Stimulated activated memory B cell treated with anti-CD40 and anti-IgM and Interleukin-4, amounts not matched to agents 10 μg/mL and 1 μg/mL and 100 μg/mL, for 72 hours (primary cell): ENCODE results near the gene PRPH2.
"Not testable (repeated sequence)": the region's sequence is repeated elsewhere in the genome, so short reads cannot be mapped to it uniquely, and the experiment has no call there.

ENCODE experiments used
- ATAC-seq: fragments of 150-1000 bp; cut with Tn5 transposase; 2 replicates; pipeline ENCODE4 v1.10.0; 2021
- H3K27ac Mint-ChIP-seq: one replicate; pipeline ENCODE4 v1.8.0; 2022; ENCODE audit warnings: mild to moderate bottlenecking, mixed read lengths
- H3K27me3 Mint-ChIP-seq: one replicate; pipeline ENCODE4 v1.8.0; 2022; ENCODE audit warnings: mixed read lengths
- H3K36me3 Mint-ChIP-seq: one replicate; pipeline ENCODE4 v1.8.0; 2022; ENCODE audit warnings: mixed read lengths
- H3K4me1 Mint-ChIP-seq: one replicate; pipeline ENCODE4 v1.8.0; 2022; ENCODE audit warnings: mixed read lengths
- H3K4me3 Mint-ChIP-seq: one replicate; pipeline ENCODE4 v1.8.0; 2022; ENCODE audit warnings: mild to moderate bottlenecking, moderate library complexity, mixed read lengths
- H3K9me3 Mint-ChIP-seq: one replicate; pipeline ENCODE4 v1.8.0; 2022; ENCODE audit warnings: mixed read lengths

PRPH2 gene

DNA sequence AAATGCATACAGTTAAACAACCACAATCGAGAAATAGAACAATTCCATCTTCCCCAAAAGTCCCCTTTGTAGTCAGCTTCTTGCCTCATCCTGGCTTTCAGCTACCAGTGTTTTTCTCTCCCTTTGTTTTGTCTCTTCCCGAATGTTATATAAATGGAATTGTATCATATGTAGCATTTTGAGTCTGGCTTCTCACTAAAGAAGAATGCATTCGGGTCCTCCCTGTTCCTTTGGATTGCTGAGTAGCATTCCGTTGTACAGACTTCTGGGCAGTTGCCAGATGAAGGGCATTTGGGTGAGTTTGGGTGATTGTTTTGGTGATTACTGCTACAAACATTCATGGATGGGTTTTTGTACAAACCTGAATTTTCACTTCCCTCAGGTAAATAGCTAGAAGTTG lies 27.8 kb downstream of the PRPH2 start:
- H3K9me3 Mint-ChIP-seq = no peaks in the 10 kb centered on the region
- peak overlapping the region; percentile 75 for H3K27ac Mint-ChIP-seq
- H3K27me3 Mint-ChIP-seq = no peaks in the 10 kb centered on the region
- H3K4me3 Mint-ChIP-seq = no peak overlapping the region
- H3K4me1 Mint-ChIP-seq = peaks cover 22% of the 10 kb centered on the region
- peaks cover 29% of the 10 kb centered on the region for H3K36me3 Mint-ChIP-seq
- no peak for ATAC-seq

DNA sequence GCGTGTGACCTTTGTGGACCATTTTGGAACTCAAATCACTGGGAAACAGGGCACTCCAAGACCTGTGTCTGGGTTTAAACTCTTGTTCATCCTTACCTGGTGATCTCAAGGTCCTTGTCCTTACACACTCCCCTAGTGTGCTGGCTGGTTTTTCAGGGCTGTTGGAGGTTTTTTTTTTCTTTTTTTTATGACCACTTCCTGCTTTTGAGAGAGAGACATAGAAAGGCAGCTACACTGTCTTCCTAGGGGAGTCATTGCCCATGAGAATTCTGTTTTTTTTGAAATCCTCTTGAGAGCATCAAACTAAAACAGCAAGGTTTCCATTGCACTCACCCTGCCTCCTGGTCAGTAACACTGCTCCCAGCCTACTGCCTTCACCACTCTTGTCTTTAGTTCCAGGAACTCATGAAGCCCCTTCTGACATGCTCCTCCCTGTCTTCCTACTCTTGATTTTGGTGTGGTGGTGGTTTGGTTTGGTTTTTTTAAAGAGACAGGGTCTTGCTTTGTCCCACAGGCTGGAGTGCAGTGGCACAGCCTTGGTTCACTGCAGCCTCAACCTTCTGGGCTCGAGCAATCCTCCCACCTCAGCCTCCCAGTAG lies 28.6 kb downstream of the PRPH2 start:
- Mint-ChIP-seq H3K4me3 (no peak overlapping the region), H3K27ac (peak overlapping the region; percentile 75), H3K4me1 (peaks cover 22% of the 10 kb centered on the region), H3K36me3 (peaks cover 35% of the 10 kb centered on the region), H3K9me3 (no peaks in the 10 kb centered on the region), H3K27me3 (no peaks in the 10 kb centered on the region)
- peak; percentile 75 for ATAC-seq

DNA sequence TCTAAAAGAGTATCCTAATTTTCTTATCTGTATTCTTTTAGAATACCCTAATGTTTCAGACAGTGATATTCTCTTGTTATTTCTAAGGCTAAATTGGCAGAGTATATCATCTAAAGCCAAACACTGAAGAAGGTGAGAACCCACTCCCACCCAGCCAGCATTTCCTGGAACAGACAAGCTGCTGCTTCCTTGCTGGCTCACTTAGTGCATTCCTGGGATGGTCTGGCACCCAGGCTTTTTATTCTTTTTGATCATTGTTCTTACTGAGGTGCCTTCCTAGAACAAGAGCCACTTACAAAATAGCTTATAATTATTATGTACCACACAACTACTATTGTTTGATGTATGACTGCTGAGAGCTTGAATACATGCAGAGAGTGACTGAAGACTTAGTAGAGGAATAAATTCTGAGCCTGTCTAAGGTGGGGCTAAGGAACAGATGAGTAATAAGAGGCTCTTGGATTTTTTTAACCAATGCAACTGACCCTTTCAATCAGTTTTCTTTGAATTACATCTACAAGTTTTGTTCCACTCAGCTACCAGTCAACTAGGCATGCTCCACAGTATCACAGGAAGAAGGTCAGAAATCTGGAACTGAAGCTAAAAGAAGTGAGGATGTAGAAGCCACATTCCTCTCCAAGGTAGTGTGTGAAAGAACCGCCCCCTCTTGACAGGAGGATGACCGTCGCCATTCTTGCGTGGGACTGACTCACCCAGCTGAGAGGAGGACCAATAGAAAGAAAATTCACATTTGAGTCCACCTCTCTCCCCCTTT lies 30.1 kb downstream of the PRPH2 start:
- Mint-ChIP-seq H3K36me3 (peaks cover 50% of the 10 kb centered on the region), H3K27me3 (no peaks in the 10 kb centered on the region), H3K4me3 (no peak overlapping the region), H3K9me3 (no peaks in the 10 kb centered on the region), H3K4me1 (peaks cover 22% of the 10 kb centered on the region), H3K27ac (no peak overlapping the region)
- no peak for ATAC-seq

DNA sequence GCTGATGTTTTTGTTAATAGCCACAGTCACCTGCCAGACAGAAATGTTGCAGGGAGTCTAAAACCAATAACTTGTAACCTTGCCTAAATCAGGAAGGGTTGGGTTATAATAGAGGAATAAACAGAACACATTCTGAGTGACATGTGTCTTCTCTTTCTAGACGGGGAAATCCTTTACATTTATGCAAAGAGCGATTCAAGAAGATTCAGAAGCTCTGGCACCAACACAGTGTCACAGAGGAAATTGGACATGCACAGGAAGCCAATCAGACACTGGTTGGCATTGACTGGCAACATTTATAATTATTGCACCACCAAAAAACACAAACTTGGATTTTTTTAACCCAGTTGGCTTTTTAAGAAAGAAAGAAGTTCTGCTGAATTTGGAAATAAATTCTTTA lies 31.5 kb downstream of the PRPH2 start:
- no peak for ATAC-seq
- Mint-ChIP-seq H3K27ac (peak overlapping the region; percentile 5), H3K9me3 (no peaks in the 10 kb centered on the region), H3K36me3 (peaks cover 59% of the 10 kb centered on the region), H3K4me3 (no peak overlapping the region), H3K27me3 (no peaks in the 10 kb centered on the region), H3K4me1 (peaks cover 22% of the 10 kb centered on the region)

DNA sequence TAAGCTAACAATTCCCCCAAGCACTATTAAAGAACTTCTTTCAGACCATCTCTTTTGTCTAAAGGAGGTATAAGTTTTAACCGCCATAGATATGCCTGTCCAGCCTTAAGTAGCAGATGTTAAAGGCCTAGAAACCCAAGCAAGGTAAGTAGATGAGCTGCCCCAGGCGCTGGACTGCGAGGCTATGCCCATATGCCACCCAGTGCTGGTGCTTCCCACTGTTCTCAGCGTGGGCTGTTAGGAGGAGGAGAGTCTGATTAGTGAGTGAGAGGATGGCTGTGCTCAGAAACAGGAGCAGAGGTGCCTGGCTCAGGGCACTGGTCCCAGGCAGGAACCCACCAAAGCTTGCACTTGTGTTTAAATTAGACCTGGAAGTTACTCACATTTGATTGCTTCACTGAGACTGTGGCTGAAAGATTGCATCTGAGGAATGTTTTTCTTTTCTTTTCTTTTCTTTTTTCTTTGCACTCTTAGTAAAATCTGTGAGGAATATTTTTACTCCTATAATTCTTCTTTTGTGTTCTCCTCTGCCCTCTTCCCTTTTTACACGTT lies 32.2 kb downstream of the PRPH2 start:
- no peaks in the 10 kb centered on the region for H3K9me3 Mint-ChIP-seq
- peak overlapping the region; percentile 5 for H3K27ac Mint-ChIP-seq
- no peaks in the 10 kb centered on the region for H3K27me3 Mint-ChIP-seq
- H3K4me1 Mint-ChIP-seq = peaks cover 22% of the 10 kb centered on the region
- ATAC-seq = no peak
- H3K36me3 Mint-ChIP-seq = peaks cover 65% of the 10 kb centered on the region
- no peak overlapping the region for H3K4me3 Mint-ChIP-seq

DNA sequence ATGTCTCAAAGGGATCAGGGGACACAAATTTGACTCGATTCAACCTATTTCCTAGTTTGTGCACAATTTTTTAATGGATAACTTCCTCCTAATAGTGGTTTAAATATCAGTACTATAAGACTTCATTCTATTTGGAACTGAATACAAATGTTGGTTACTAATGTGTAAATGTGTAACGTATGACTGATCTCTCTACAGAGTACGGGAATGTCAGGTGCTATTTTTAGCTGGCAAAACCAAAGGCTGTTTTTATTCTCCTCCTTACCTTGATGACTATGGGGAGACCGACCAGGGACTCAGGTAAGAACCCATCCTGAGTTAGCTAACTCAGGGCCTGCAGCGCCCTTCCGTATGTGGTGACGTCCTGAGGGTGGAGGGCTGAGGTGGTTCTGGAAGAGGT lies 33.0 kb downstream of the PRPH2 start:
- H3K36me3 Mint-ChIP-seq = peaks cover 65% of the 10 kb centered on the region
- H3K27me3 Mint-ChIP-seq = no peaks in the 10 kb centered on the region
- H3K27ac Mint-ChIP-seq = no peak overlapping the region

DNA sequence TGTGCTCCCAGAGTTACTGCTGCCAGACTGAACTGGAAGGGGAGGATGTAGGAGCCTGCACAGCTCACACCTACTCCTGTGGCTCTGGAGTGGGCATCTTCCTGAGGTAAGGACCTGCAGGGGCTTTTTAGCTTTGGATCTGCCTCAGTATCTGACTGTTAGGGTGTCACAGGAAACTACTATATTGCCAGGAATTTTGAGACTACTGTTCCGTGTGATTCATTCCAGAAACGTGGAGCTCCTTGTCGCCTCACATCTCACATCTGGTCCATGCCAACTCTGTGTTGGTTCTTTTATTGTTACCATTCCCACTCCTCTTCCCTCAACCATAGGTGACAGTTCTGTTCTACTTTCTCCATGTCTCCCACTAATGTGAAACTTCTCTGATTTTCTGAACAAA lies 34.1 kb downstream of the PRPH2 start:
- H3K4me3 Mint-ChIP-seq = no peak overlapping the region
- no peak overlapping the region for H3K27ac Mint-ChIP-seq
- no peaks in the 10 kb centered on the region for H3K27me3 Mint-ChIP-seq
- no peaks in the 10 kb centered on the region for H3K9me3 Mint-ChIP-seq
- H3K4me1 Mint-ChIP-seq = peaks cover 3% of the 10 kb centered on the region
- peaks cover 74% of the 10 kb centered on the region for H3K36me3 Mint-ChIP-seq
- no peak for ATAC-seq

More for the DNA sequence above, 33.0 kb downstream of the PRPH2 start:
- H3K4me1 Mint-ChIP-seq = peaks cover 14% of the 10 kb centered on the region
- no peak overlapping the region for H3K4me3 Mint-ChIP-seq
- no peak for ATAC-seq
- H3K9me3 Mint-ChIP-seq = no peaks in the 10 kb centered on the region

DNA sequence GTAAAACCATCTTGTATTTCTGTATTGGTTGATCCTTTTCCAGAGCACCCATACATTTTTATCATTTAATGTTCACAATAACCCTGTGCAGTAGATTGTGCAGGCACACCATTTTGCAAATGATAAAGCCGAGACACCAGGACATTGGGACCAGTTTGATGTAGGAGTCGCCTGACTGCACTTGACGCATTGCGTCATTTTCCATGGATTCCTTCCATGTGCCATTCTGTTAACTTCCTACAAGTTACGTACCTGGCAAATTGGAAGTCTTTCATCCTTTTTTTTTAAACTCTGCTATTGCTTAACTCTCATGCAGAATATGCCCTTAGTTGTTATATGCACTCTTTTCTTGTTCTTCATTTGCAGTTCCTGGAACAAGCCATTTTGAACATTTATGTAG lies 43.0 kb downstream of the PRPH2 start:
- H3K9me3 Mint-ChIP-seq = no peaks in the 10 kb centered on the region
- H3K27me3 Mint-ChIP-seq = no peaks in the 10 kb centered on the region
- peaks cover 50% of the 10 kb centered on the region for H3K36me3 Mint-ChIP-seq
- H3K4me1 Mint-ChIP-seq = no peaks in the 10 kb centered on the region
- H3K27ac Mint-ChIP-seq = no peak overlapping the region
- ATAC-seq = no peak
- H3K4me3 Mint-ChIP-seq = no peak overlapping the region

DNA sequence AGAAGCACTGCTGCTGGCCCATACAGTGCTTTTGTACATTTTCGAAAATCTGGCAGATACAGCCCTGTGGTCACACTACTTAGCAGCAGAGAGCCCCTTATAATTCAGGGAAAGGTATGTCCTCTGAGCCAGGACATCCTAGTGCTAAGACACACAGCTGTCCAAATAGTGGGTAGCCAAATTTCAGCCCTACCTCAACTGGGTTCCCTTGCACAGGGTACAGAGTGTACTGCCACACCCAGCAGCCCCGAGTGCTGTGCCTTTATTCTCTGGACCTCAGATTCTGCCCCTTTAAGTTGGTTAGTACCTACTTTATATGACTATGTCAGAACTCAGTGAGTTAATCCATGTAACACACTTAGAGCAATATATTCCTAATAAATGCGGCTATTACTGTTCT lies 47.6 kb downstream of the PRPH2 start:
- Mint-ChIP-seq H3K36me3 (peaks cover 55% of the 10 kb centered on the region), H3K9me3 (no peaks in the 10 kb centered on the region), H3K27ac (no peak overlapping the region), H3K4me1 (peaks cover 6% of the 10 kb centered on the region), H3K4me3 (no peak overlapping the region), H3K27me3 (no peaks in the 10 kb centered on the region)
- no peak for ATAC-seq

DNA sequence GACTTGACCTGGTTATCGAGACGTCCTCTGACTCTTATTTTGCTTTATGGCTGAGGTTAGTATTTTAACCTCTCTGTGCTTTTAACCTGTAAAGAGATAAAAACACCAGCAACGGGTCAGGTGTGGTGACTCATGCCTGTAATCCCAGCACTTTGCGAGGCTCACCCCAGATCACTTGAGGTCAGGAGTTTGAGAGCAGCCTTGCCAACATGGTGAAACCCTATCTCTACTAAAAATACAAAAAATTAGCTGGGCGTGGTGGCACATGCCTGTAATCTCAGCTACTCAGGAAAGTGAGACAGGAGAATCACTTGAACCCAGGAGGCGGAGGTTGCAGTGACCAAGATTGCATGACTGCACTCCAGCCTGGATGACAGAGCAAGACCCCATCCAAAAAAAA lies 48.0 kb downstream of the PRPH2 start:
- not testable (repeated sequence) for H3K4me1 Mint-ChIP-seq, H3K4me3 Mint-ChIP-seq, ATAC-seq, H3K27me3 Mint-ChIP-seq, H3K9me3 Mint-ChIP-seq, H3K27ac Mint-ChIP-seq
- peaks cover 55% of the 10 kb centered on the region for H3K36me3 Mint-ChIP-seq

DNA sequence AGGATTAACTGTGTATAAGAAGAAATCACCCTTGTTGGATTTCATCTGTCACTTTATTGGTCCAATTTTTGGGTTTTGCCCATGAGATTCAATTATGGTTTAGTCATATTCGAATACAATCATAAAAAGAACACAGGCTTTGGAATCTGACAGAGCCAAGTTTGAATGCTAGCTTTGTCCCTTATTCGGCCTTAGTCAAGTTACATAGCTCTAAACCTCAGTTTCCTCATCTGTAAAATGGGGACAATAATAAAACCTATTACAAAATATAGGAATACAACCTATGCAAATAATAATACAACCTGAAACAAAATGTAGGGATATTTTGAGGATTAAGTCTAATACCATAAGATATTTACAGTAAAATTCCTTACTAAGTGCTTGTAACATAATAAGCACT lies 57.7 kb downstream of the PRPH2 start:
- Mint-ChIP-seq H3K9me3 (no peaks in the 10 kb centered on the region), H3K27me3 (no peaks in the 10 kb centered on the region), H3K4me1 (no peaks in the 10 kb centered on the region), H3K36me3 (peaks cover 48% of the 10 kb centered on the region), H3K4me3 (no peak overlapping the region), H3K27ac (no peak overlapping the region)
- ATAC-seq = no peak

DNA sequence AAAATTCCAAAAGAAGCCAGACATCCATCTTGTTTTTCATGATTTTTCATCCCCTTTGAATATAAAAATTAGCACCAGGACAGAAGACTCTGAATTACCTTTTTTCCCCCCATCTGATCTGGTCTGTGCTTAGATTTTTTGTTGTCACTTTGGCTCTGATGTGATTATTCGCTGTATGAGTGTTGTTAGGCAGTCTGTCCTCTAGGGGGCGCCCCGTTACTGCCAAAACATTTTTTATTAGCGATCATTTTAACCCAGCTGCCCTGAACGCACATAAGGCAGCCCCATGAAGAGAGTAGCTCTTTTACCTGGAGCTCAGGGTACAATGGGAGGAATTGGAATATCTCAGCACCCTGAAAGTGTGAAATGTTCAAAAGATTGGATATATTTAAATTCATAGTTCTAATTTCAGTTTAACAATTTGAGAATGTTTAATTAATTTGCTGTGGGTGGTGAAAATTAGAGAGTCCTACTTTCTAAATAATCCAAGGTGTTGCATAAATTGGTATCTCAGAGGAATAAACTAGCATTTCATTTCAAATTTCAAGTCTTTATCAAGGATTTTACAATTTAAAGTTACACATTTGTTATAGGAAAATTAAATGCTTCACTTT lies 60.8 kb downstream of the PRPH2 start:
- peak; percentile 70 for ATAC-seq
- H3K4me3 Mint-ChIP-seq = no peak overlapping the region
- no peaks in the 10 kb centered on the region for H3K9me3 Mint-ChIP-seq
- peaks cover 43% of the 10 kb centered on the region for H3K36me3 Mint-ChIP-seq
- no peaks in the 10 kb centered on the region for H3K4me1 Mint-ChIP-seq
- no peak overlapping the region for H3K27ac Mint-ChIP-seq
- H3K27me3 Mint-ChIP-seq = no peaks in the 10 kb centered on the region

DNA sequence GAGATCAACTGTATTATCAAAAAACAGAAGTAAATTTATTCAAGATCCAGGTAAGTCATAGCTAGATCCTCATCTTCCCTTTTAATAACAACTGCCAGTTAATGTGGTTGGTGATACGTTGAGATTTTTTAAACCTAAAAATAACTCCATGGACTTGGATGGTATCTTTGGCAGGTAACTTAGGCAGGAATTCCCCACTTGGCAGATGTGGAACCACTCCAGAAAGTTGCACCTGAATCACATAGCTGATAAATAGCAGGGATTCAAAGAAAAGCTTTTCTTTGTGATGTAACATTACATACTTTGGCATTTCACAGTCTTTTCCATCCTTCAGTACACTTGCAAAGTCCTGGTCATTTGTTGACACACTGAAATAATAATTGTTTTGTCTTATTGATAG lies 62.6 kb downstream of the PRPH2 start:
- no peak overlapping the region for H3K27ac Mint-ChIP-seq
- no peaks in the 10 kb centered on the region for H3K4me1 Mint-ChIP-seq
- H3K36me3 Mint-ChIP-seq = peaks cover 33% of the 10 kb centered on the region

DNA sequence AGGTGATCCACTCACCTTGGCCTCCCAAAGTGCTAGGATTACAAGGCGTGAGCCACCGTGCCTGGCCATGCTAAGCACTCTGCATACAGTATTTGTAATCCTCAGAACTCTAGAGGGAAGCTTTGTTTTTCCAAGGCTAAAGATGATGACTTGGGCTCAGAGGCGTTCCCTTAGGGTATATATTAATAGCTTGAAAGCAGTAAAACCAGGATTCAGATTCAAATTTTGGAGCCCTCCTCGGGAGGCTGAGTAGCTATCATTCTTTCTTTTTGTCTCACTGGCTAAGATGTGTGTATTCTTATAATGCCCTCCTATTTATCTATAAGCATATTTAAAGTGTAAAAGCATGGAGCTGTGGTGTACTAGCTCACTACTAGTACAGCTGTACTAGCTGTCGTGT lies 68.5 kb downstream of the PRPH2 start:
- H3K36me3 Mint-ChIP-seq = peaks cover 45% of the 10 kb centered on the region
- H3K9me3 Mint-ChIP-seq = no peaks in the 10 kb centered on the region
- no peaks in the 10 kb centered on the region for H3K4me1 Mint-ChIP-seq
- no peaks in the 10 kb centered on the region for H3K27me3 Mint-ChIP-seq
- no peak for ATAC-seq
- H3K4me3 Mint-ChIP-seq = no peak overlapping the region
- no peak overlapping the region for H3K27ac Mint-ChIP-seq

More for the DNA sequence above, 62.6 kb downstream of the PRPH2 start:
- Mint-ChIP-seq H3K27me3 (no peaks in the 10 kb centered on the region), H3K4me3 (no peak overlapping the region), H3K9me3 (no peaks in the 10 kb centered on the region)
- ATAC-seq = no peak

DNA sequence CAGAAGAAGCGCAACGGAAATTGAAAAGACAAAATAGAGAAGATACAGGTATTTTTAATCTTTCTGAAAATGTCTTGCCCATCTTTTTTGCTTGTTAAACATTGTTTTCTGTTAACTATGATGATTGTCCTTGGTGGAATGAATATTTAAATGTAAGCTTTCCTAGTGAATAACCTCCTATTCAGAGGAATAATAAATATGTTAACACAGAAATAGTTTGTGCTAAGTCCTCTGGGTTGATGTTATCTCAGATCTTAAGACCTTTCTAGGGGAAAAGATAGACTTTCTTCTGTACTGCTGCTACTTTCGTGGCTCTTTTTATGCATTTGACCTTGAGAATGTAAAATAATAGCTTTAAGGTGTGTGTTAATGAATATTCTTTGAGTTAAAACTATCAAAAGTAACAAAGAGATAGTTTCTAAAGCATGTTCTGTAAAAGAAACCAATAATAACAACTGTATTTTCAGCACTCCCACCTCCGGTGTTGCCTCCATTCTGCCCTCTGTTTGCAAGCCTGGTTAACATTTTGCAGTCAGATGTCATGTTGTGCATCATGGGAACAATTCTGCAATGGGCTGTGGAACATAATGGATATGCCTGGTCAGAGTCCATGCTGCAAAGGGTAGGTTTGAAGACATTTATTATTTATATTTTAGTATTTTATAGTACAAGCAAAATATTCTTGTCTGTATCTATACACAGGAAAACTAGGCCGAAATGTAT lies 70.2 kb downstream of the PRPH2 start:
- Mint-ChIP-seq H3K27me3 (no peaks in the 10 kb centered on the region), H3K9me3 (no peaks in the 10 kb centered on the region), H3K27ac (no peak overlapping the region), H3K4me1 (no peaks in the 10 kb centered on the region), H3K36me3 (peaks cover 37% of the 10 kb centered on the region), H3K4me3 (no peak overlapping the region)
- no peak for ATAC-seq
